OCI-LY7 (cell line): ENCODE data around the gene LRIT1.

Experiments
- CTCF ChIP-seq: fragments of 200-600 bp; sonication (generic); conservative IDR thresholded peaks from 2 replicates; pipeline ENCODE4 v1.5.1; 2014; ENCODE audit warnings: mild to moderate bottlenecking, antibody characterized with exemption, low read length, moderate library complexity, mixed read lengths
- EZH2phosphoT487 ChIP-seq: fragments of 200-600 bp; sonication (generic); IDR thresholded peaks from 2 replicates; pipeline ENCODE4 v1.6.1; 2018; ENCODE audit warnings: low read depth, borderline replicate concordance, mild to moderate bottlenecking, mixed run types, antibody characterized with exemption, low read length, moderate library complexity, mixed read lengths

DNA sequence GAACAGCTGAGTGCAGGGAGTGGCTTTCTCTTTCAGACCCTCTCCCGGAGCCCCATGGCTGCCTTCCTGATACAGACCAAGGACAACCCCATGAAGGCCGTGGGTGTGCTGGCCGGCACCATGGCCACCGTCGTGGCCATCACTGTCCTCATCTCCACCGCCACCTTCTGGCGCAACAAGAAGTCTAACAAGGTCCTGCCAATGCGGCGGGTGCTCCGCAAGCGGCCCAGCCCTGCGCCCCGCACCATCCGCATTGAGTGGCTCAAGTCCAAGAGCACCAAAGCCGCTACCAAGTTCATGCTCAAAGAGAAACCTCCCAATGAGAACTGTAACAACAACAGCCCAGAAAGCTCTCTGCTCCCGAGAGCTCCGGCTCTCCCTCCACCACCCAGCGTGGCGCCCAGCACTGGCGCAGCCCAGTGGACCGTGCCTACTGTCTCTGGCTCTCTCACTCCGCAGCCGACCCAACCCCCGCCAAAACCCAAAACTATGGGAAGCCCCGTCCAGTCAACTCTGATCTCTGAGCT, 27.2 kb downstream of the LRIT1 start:
- TF ChIP-seq CTCF (no peak), EZH2phosphoT487 (no peak)
